Kidney (tissue), 14 donors: ENCODE measurements around the gene MEGF10. TPM values are rescaled to one million over a fixed set of nuclear protein-coding genes. Genes with fewer than 3 reads are reported as not detected.
A peak's percentile ranks its signal among the peaks of the same experiment; 100 is the strongest.

ENCODE experiments used
- DNase-seq, 5 donors: peaks; one replicate each; pipeline ENCODE4 v3.0.0-alpha.2; 2013 to 2020
- FAIRE-seq: peaks from 2 replicates; lab custom pipeline; 2012; peaks lifted over from hg19 to GRCh38; lab: Jason Lieb, UNC
- H3K27ac ChIP-seq, 2 donors: one replicate each; pipeline ENCODE4 v1.7.0; 2013; ENCODE audit warnings: low read depth in 2 of 2, low read length in 2 of 2, inconsistent platforms in 1 of 2
- H3K27me3 ChIP-seq: one replicate; pipeline ENCODE4 v1.7.1; 2013; ENCODE audit warnings: low read length, inconsistent platforms; ENCODE audit not compliant: control insufficient read depth, insufficient read depth
- H3K36me3 ChIP-seq, 3 donors: one replicate each; pipeline versions ENCODE4 v1.7.0 to v1.7.1; 2013; ENCODE audit warnings: low read length in 3 of 3, control low read depth in 1 of 3, inconsistent platforms in 1 of 3; ENCODE audit not compliant: insufficient read depth in 3 of 3, control insufficient read depth in 2 of 3
- H3K4me1 ChIP-seq, 3 donors: one replicate each; pipeline versions ENCODE4 v1.7.0 to v1.7.1; 2013; ENCODE audit warnings: low read length in 3 of 3, inconsistent platforms in 1 of 3, low read depth in 1 of 3; ENCODE audit not compliant: control insufficient read depth in 2 of 3, insufficient read depth in 2 of 3
- H3K4me3 ChIP-seq, 3 donors: one replicate each; pipeline versions ENCODE4 v1.7.0 to v1.8.1; 2013; ENCODE audit warnings: low read length in 3 of 3, control low read depth in 1 of 3, inconsistent platforms in 1 of 3
- H3K9ac ChIP-seq, 3 donors: one replicate each; pipeline versions ENCODE4 v1.7.0 to v1.7.1; 2013; ENCODE audit warnings: low read length in 3 of 3, control low read depth in 1 of 3, inconsistent platforms in 1 of 3
- H3K9me3 ChIP-seq, 3 donors: one replicate each; pipeline versions ENCODE4 v1.7.0 to v1.7.1; 2013; ENCODE audit warnings: low read length in 3 of 3, control low read depth in 1 of 3, inconsistent platforms in 1 of 3; ENCODE audit not compliant: control insufficient read depth in 2 of 3, insufficient read depth in 1 of 3
- intact Hi-C: fragments of 100-400 bp; cut with DNase I; formaldehyde crosslinking; loops from one replicate; pipeline ENCODE4 v1.11.1; 2022
- polyA plus RNA-seq: library from polyadenylated mRNA; stranded (reverse); fragments of 350-450 nt; fragmentation: Illumina TruSeq; extraction: RNeasy Lipid Tissue Mini Kit (QIAGEN cat#74804); gene quantifications from one replicate; pipeline ENCODE4 v1.2.3, GENCODE V29; 2014; ENCODE audit warnings: low read depth, low replicate concordance; ENCODE audit not compliant: insufficient read depth
- total RNA-seq: library from RNA; stranded (reverse); fragmentation: NEBNext Ultra II Directional; extraction: Animal tissue kit (Norgen Biotek cat#: 25700); gene quantifications from one replicate; pipeline ENCODE4 v1.2.1, GENCODE V29; 2021
- TF ChIP-seq, protein P1 (sequence below): IDR thresholded peaks from 3 replicates; pipeline ENCODE4 v1.5.1; 2012; ENCODE audit warnings: mild to moderate bottlenecking, moderate library complexity, borderline replicate concordance; ENCODE audit not compliant: insufficient read depth; ENCODE audit errors: extremely low read depth
- donor health status: control.
- donor health status: control.
- donor health status: control.
- donor health status: control.
- donor health status: control.
- donor health status: DM: yes; HTN: yes; CAD: no.
- donor health status: Normal renal cell carcinoma (clear cell type).

The MEGF10 gene
- total and polyA plus RNA-seq, 2 donors from 2014 or later = 0.09 to 0.25 TPM

DNA sequence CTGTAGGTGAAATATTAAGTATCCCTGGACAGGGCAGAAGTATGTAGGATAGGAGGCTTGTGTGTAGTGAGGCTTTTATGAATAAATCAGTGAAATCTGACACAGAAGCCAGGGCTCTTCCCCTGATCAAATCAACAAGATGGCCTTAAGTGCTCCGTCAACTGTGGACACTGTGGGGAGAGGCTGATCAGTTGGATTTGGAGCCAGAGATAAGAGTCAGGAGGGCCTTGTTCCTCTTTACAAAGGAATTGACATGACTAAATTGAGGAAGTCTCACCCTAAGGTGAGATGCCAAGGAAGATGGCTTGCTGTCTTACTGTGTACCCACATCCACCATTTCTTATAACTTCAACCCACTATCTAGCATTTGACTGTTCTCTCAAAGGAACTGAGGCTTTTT is 135.3 kb downstream of the MEGF10 start:
- DNase-seq (no peak), FAIRE-seq (no peak)
- intact Hi-C loops = no loop called here
- Histone ChIP-seq H3K27ac (no peak overlapping the region), H3K4me3 (no peak overlapping the region), H3K27me3 (no peaks in the 10 kb centered on the region), H3K9me3 (no peaks in the 10 kb centered on the region), H3K36me3 (no peaks in the 10 kb centered on the region), H3K9ac (no peak overlapping the region), H3K4me1 (no peaks in the 10 kb centered on the region)
- TF ChIP-seq, protein P1, sequence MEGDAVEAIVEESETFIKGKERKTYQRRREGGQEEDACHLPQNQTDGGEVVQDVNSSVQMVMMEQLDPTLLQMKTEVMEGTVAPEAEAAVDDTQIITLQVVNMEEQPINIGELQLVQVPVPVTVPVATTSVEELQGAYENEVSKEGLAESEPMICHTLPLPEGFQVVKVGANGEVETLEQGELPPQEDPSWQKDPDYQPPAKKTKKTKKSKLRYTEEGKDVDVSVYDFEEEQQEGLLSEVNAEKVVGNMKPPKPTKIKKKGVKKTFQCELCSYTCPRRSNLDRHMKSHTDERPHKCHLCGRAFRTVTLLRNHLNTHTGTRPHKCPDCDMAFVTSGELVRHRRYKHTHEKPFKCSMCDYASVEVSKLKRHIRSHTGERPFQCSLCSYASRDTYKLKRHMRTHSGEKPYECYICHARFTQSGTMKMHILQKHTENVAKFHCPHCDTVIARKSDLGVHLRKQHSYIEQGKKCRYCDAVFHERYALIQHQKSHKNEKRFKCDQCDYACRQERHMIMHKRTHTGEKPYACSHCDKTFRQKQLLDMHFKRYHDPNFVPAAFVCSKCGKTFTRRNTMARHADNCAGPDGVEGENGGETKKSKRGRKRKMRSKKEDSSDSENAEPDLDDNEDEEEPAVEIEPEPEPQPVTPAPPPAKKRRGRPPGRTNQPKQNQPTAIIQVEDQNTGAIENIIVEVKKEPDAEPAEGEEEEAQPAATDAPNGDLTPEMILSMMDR = no peak

- FAIRE-seq (no peak), DNase-seq (no peak)
Measured at GRCh38 chr5:127426661-127427060, 136.1 kb downstream of the MEGF10 start.

GRCh38 chr5:127428276-127428675 is 137.7 kb downstream of the MEGF10 start:
- DNase-seq (no peak), FAIRE-seq (no peak)
- H3K9me3 ChIP-seq = no peaks in the 10 kb centered on the region
- no peaks in the 10 kb centered on the region for H3K4me1 ChIP-seq
- no peaks in the 10 kb centered on the region for H3K36me3 ChIP-seq
- TF ChIP-seq, protein P1 = no peak
- H3K27me3 ChIP-seq = no peaks in the 10 kb centered on the region
- H3K27ac ChIP-seq = no peak overlapping the region
- intact Hi-C loops = no loop called here
- no peak overlapping the region for H3K9ac ChIP-seq
- no peak overlapping the region for H3K4me3 ChIP-seq

More at GRCh38 chr5:127426661-127427060, 136.1 kb downstream of the MEGF10 start:
- H3K27me3 ChIP-seq = no peaks in the 10 kb centered on the region
- intact Hi-C loops = no loop called here
- no peak overlapping the region for H3K27ac ChIP-seq
- H3K9ac ChIP-seq = no peak overlapping the region
- TF ChIP-seq, protein P1 = no peak
- H3K9me3 ChIP-seq = no peaks in the 10 kb centered on the region
- no peak overlapping the region for H3K4me3 ChIP-seq
- H3K36me3 ChIP-seq = no peaks in the 10 kb centered on the region
- H3K4me1 ChIP-seq = no peaks in the 10 kb centered on the region

DNA sequence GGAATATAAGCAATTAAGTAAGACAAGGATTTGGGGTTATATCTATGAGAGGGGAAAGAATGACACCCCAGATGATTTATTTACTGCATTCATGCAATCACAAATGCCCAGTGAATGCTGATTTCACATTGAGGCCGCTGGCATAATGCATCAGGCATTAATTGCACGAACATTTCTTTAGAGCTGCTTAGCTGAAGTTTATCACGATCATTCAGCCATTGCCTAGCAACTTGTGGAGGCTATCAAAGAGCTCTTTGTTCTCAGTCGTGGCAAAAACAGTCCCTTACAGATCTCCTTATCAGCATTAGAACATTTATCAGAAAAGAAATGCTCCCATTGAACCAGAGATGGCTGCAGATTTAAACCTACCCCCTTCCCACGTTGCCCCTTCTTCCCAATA is 138.2 kb downstream of the MEGF10 start:
- H3K4me1 ChIP-seq = no peaks in the 10 kb centered on the region
- no peak overlapping the region for H3K27ac ChIP-seq
- TF ChIP-seq, protein P1 = no peak
- DNase-seq (peak in 2 of 5 donors; percentile 43 to 48), FAIRE-seq (no peak)
- no peak overlapping the region for H3K4me3 ChIP-seq
- H3K9ac ChIP-seq = no peak overlapping the region
- H3K9me3 ChIP-seq = no peaks in the 10 kb centered on the region
- no peaks in the 10 kb centered on the region for H3K27me3 ChIP-seq
- no peaks in the 10 kb centered on the region for H3K36me3 ChIP-seq
- intact Hi-C loops = no loop called here
